Measurements from ENCODE around the gene TMEM131L. TPM values are rescaled to one million over a fixed set of nuclear protein-coding genes. Genes with fewer than 3 reads are reported as not detected.

Gene TMEM131L
- total and polyA plus RNA-seq, 3 donors from 2014 or later: 9.1 to 15.0 (median 12.6) TPM

- no peak for TF ChIP-seq POLR2A (IDR thresholded peaks at IDR 0.05)
- no peak for TF ChIP-seq CTCF (IDR thresholded peaks at IDR 0.05)
- intact Hi-C loops (cut with DNase I; ENCODE audit: low total_unique reads): no loop called here
- Histone ChIP-seq H3K9me3 (no peaks in the 10 kb centered on the region), H3K27me3 (no peaks in the 10 kb centered on the region), H3K36me3 (ENCODE audit: low read depth, missing control alignments) (no peaks in the 10 kb centered on the region), H3K4me3 (no peak overlapping the region), H3K4me1 (peaks cover 14% of the 10 kb centered on the region), H3K27ac (no peak overlapping the region)
- 50 to 54% methylated on average over 7 of the region's 7 CpGs for WGBS, 2 donors
- DNase-seq: no peak
These were observed 69.8 kb downstream of the TMEM131L start for GRCh38 chr4:153535772-153536513.

DNA sequence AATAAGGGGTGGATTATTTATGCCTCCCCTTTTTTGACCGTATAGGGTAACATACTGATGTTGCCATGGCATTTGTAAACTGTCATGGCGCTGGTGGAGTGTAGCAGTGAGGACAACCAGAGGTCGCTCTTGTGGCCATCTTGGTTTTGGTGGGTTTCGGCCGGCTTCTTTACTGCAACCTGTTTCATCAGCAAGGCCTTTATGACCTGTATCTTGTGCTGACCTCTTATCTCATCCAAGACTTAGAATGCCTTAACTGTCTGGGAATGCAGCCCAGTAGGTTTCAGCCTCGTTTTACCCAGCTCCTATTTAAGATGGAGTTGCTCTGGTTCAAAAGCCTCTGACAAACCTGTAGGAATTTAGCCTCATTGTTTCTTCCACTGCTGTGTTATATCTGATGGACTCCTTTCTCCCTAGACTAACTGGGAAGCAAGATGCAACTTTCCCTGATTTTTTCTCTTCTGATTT is 71.4 kb downstream of the TMEM131L start:
- Histone ChIP-seq H3K27ac (no peak overlapping the region), H3K9me3 (no peaks in the 10 kb centered on the region), H3K4me3 (no peak overlapping the region), H3K36me3 (ENCODE audit: low read depth, missing control alignments) (no peaks in the 10 kb centered on the region), H3K4me1 (peaks cover 10% of the 10 kb centered on the region), H3K27me3 (no peaks in the 10 kb centered on the region)
- DNase-seq: no peak
- WGBS, 2 donors: 87% methylated on average over 6 of the region's 6 CpGs
- intact Hi-C loops (cut with DNase I; ENCODE audit: low total_unique reads): no loop called here
- TF ChIP-seq POLR2A (IDR thresholded peaks at IDR 0.05): no peak
- no peak for TF ChIP-seq CTCF (IDR thresholded peaks at IDR 0.05)

- Histone ChIP-seq H3K27ac (peak overlapping the region; percentile 48 to 71), H3K27me3 (no peaks in the 10 kb centered on the region), H3K4me1 (peaks cover 10% of the 10 kb centered on the region), H3K4me3 (no peak overlapping the region), H3K36me3 (ENCODE audit: low read depth, missing control alignments) (no peaks in the 10 kb centered on the region), H3K9me3 (no peaks in the 10 kb centered on the region)
- intact Hi-C loops (cut with DNase I; ENCODE audit: low total_unique reads): no loop called here
- TF ChIP-seq POLR2A (IDR thresholded peaks at IDR 0.05): no peak
- DNase-seq: peak; percentile 33
- 48 to 66% methylated on average over 17 of the region's 17 CpGs for WGBS, 2 donors
These were observed 72.6 kb downstream of the TMEM131L start for GRCh38 chr4:153538487-153539357.

- H3K4me1 ChIP-seq: peaks cover 12% of the 10 kb centered on the region
- no peak for DNase-seq
- H3K9me3 ChIP-seq: no peaks in the 10 kb centered on the region
- no peaks in the 10 kb centered on the region for H3K27me3 ChIP-seq
- WGBS, 2 donors: 50 to 59% methylated on average over 3 of the region's 3 CpGs
- peak overlapping the region; percentile 48 to 71 for H3K27ac ChIP-seq
- intact Hi-C loops (cut with DNase I; ENCODE audit: low total_unique reads): no loop called here
- no peaks in the 10 kb centered on the region for H3K36me3 ChIP-seq (ENCODE audit: low read depth, missing control alignments)
- H3K4me3 ChIP-seq: no peak overlapping the region
- TF ChIP-seq CTCF (IDR thresholded peaks at IDR 0.05): no peak
- no peak for TF ChIP-seq POLR2A (IDR thresholded peaks at IDR 0.05)
These were observed 73.3 kb downstream of the TMEM131L start for GRCh38 chr4:153539422-153539821.

DNA sequence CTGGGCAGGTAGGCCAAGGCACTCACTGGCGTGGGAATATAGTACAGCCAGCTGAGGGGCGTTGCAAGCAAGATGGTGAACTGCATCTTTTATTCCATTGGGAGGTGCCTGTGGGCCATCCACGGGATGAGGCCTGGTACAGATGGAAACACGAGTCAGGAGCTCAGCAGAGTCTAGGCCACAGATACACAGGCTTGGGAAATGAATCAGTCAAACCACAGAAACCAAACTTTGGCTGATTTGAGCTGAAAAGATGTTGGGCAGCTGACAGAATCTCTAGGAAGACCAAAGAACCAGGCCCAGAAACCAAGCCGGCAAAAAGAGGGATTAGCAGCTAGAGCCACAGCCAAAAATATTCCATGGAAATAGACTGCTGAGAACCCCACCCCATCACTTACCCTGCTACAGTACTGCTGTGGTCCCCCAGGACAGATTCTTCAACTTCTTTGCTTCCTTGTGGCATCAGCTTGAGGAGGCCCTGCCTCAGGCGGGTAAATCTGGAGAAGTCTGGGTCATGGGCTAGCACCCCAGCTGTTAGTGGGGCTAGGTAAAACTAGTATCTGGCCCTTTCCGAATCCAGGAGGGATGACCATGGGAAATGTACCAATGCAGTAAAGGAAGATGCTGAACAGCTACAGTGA is 75.4 kb downstream of the TMEM131L start:
- WGBS, 2 donors: 88 to 92% methylated on average over 7 of the region's 7 CpGs
- Histone ChIP-seq H3K4me1 (peaks cover 11% of the 10 kb centered on the region), H3K9me3 (no peaks in the 10 kb centered on the region), H3K27ac (no peak overlapping the region), H3K4me3 (no peak overlapping the region), H3K27me3 (no peaks in the 10 kb centered on the region), H3K36me3 (ENCODE audit: low read depth, missing control alignments) (no peaks in the 10 kb centered on the region)
- no peak for DNase-seq
- intact Hi-C loops (cut with DNase I; ENCODE audit: low total_unique reads): no loop called here
- TF ChIP-seq CTCF (IDR thresholded peaks at IDR 0.05) (no peak), POLR2A (IDR thresholded peaks at IDR 0.05) (no peak)

Measured in testis (tissue), 3 donors.